Aorta (tissue), 5 donors: ENCODE results near the gene RFTN1. TPM values are rescaled to one million over a fixed set of nuclear protein-coding genes. Genes with fewer than 3 reads are reported as not detected.

ENCODE experiments used
- ATAC-seq: fragments of 200-7000 bp; cut with Tn5 transposase; one replicate; pipeline ENCODE4 v1.9.1; 2022; ENCODE audit warnings: moderate library complexity; ENCODE audit not compliant: low FRiP score
- DNase-seq, 2 donors: peaks; one replicate each; pipeline ENCODE4 v3.0.0-alpha.2; 2020
- H3K27ac ChIP-seq, 2 donors: one replicate each; pipeline ENCODE4 v1.5.1; 2013; ENCODE audit warnings: low read length in 2 of 2, mild to moderate bottlenecking in 2 of 2, moderate library complexity in 2 of 2, control low read depth in 1 of 2, inconsistent platforms in 1 of 2, low read depth in 1 of 2
- H3K27me3 ChIP-seq, 2 donors: one replicate each; pipeline ENCODE4 v1.6.1; 2013; ENCODE audit warnings: control low read depth in 1 of 2, low read length in 1 of 2, mild to moderate bottlenecking in 1 of 2, moderate library complexity in 1 of 2; ENCODE audit not compliant: insufficient read depth in 2 of 2, control insufficient read depth in 1 of 2
- H3K36me3 ChIP-seq, 2 donors: one replicate each; pipeline ENCODE4 v1.6.1; 2013; ENCODE audit warnings: control low read depth in 1 of 2, low read length in 1 of 2, mild to moderate bottlenecking in 1 of 2; ENCODE audit not compliant: insufficient read depth in 2 of 2, control insufficient read depth in 1 of 2
- H3K4me1 ChIP-seq, 2 donors: one replicate each; pipeline ENCODE4 v1.6.1; 2013; ENCODE audit warnings: low read length in 2 of 2, control low read depth in 1 of 2, mild to moderate bottlenecking in 1 of 2, moderate library complexity in 1 of 2; ENCODE audit not compliant: insufficient read depth in 2 of 2, control insufficient read depth in 1 of 2
- H3K4me3 ChIP-seq, 2 donors: one replicate each; pipeline ENCODE4 v1.5.1; 2013; ENCODE audit warnings: low read length in 2 of 2, control low read depth in 1 of 2, mild to moderate bottlenecking in 1 of 2
- H3K9me3 ChIP-seq: one replicate; pipeline ENCODE4 v1.6.1; 2013; ENCODE audit warnings: mild to moderate bottlenecking, low read length; ENCODE audit not compliant: control insufficient read depth
- WGBS, 2 donors: extraction: QIAGEN DNeasy Blood & Tissue Kit; methylation state at CpG; one replicate each; pipeline ENCODE4 v1.1.7; 2013; 5-methylcytosine and 5-hydroxymethylcytosine counted together
- intact Hi-C, 2 donors: fragments of 100-400 bp; cut with DNase I; formaldehyde crosslinking; loops; one replicate each; pipeline versions ENCODE4 v1.14.2 to v1.15.0; 2022
- polyA plus RNA-seq, 2 donors: library from polyadenylated mRNA; stranded (reverse); fragments of 200-250 nt; gene quantifications; one replicate each; pipeline ENCODE4 v1.2.3, GENCODE V29; 2013
- total RNA-seq, 2 donors: library from RNA; stranded (reverse); fragmentation: NEBNext Ultra II Directional; extraction: Animal tissue kit (Norgen Biotek cat#: 25700); gene quantifications; one replicate each; pipeline ENCODE4 v1.2.1, GENCODE V29; 2021
- donor health status: healthy with polysubstance abuse.
- donor health status: Bipolar disorder and iron deficiency.
- donor health status: DM: no; HTN: no; CAD: no.
- donor health status: DM: no; HTN: no; CAD: no.
- donor health status: DM: yes; HTN: yes; CAD: no.

RFTN1 gene
- total and polyA plus RNA-seq, 4 donors, result 12.7 to 119 (median 59.4) TPM

DNA sequence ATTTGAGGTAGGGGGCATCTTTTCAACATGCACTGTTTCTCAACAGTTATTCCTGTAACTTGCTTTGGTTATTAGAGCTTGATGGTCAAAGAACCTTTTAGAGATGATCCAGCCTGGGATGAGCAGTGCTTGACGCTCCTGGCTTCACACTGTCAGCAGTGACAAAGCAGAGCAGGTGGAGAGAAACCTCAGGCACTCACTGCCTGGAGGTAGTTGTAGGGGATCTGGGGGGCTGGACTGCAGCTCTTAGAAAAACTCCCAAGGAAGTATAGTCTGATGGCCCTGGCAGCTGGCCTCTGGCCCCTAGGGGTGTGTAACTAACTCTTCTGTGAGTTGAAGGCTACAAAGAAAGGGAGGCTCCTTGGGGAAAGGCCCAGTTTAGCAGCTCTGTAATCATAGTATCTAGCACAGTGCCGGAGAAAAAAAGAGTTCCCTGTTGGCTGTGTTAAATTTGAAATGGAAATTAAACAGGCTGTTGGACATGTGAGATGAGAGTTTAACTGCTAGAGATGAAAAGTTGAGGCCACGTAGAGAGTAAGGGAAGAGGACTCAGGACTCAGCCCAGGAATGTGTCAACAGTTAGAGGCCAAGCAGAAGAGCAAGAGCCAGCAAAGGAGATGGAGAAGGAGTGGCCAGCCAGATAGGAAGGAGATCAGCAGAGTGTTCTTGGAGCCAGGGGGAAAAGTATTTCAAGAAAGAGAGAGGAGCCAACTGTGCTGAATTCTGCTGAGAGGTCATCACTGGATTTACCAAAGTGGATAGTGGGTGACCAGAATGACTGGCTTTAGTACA lies 234.3 kb downstream of the RFTN1 start:
- H3K9me3 ChIP-seq, result no peaks in the 10 kb centered on the region
- no peaks in the 10 kb centered on the region for H3K4me1 ChIP-seq
- DNase-seq (no peak), ATAC-seq (peak; percentile 26)
- intact Hi-C loops, result no loop called here
- H3K36me3 ChIP-seq, result peaks cover 0 to 2% of the 10 kb centered on the region in 2 donors
- no peak overlapping the region for H3K4me3 ChIP-seq
- no peak overlapping the region for H3K27ac ChIP-seq
- 86 to 87% methylated on average over 3 of the region's 3 CpGs for WGBS, 2 donors
- no peaks in the 10 kb centered on the region for H3K27me3 ChIP-seq

DNA sequence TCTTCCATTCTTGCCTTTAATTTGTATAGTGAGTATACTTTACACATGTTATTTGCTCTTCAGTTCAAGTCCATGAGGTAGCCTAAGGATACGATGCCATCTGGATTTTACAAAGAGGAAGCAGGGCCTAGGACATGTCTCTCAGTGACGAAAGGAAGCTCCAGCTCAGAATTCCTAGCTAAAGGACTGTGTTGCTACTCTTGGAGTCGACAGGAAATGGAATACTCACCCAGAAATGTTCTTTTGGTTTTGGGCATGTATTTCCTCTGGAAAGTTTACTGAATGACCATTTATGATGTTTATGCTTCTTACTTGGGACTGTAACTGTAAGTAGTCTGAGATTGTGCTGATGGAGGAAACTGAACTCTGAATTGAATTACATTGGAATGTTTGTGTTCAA lies 236.0 kb downstream of the RFTN1 start:
- Histone ChIP-seq H3K9me3 (no peaks in the 10 kb centered on the region), H3K27me3 (no peaks in the 10 kb centered on the region), H3K27ac (no peak overlapping the region), H3K4me3 (no peak overlapping the region), H3K36me3 (peaks cover 0 to 2% of the 10 kb centered on the region in 2 donors), H3K4me1 (no peaks in the 10 kb centered on the region)
- WGBS, 2 donors, result 87 to 88% methylated on average over 3 of the region's 3 CpGs
- ATAC-seq (no peak), DNase-seq (no peak)
- intact Hi-C loops, result no loop called here

DNA sequence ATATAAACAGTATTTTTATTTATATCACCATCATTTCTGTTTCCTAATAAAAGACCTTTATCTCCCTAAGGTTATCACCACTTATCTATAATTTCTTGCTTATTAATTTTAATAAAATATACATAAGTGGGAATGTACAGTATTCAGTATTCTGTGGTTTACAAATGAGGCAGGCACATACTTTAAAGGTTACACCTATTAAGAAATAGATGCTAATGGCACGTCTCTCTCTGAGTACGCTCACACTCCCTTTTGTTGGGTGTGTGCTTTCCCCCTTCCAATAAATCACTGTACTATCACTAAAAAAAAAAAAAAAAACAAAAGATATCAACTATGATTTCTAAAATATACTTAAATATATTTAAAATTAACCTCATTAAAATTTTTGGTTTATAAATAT lies 239.6 kb downstream of the RFTN1 start:
- H3K9me3 ChIP-seq, result no peaks in the 10 kb centered on the region
- intact Hi-C loops, result no loop called here
- DNase-seq (no peak), ATAC-seq (no peak)
- H3K27ac ChIP-seq, result no peak overlapping the region
- WGBS, 2 donors, result 91 to 96% methylated on average over 2 of the region's 2 CpGs
- H3K4me1 ChIP-seq, result no peaks in the 10 kb centered on the region
- no peaks in the 10 kb centered on the region for H3K36me3 ChIP-seq
- no peak overlapping the region for H3K4me3 ChIP-seq
- no peaks in the 10 kb centered on the region for H3K27me3 ChIP-seq

DNA sequence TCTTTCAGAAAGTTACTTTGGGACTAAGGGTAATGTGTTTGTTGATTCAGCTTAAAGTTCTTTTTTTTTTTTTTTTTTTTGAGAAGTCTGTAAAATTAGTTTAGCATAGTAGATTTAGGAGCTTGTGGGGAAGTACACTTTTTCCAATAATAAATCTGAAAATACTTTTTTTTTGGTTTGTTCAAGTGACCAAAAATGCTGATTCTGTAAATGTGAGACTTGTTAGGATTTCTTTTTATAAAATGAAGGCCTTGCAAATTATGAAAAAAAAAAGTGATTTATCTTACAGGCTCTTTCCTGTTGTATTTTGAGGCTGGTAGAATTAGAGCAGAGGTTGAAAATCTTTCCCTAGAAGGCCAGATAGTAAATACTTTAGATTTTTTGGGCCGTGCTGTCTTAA lies 240.9 kb downstream of the RFTN1 start:
- Histone ChIP-seq H3K4me3 (no peak overlapping the region), H3K36me3 (no peaks in the 10 kb centered on the region), H3K4me1 (no peaks in the 10 kb centered on the region), H3K27ac (no peak overlapping the region), H3K27me3 (no peaks in the 10 kb centered on the region), H3K9me3 (no peaks in the 10 kb centered on the region)
- ATAC-seq, result no peak
- intact Hi-C loops, result no loop called here
- DNase-seq, result no peak
- 79 to 84% methylated on average over 1 of the region's 1 CpG for WGBS, 2 donors

DNA sequence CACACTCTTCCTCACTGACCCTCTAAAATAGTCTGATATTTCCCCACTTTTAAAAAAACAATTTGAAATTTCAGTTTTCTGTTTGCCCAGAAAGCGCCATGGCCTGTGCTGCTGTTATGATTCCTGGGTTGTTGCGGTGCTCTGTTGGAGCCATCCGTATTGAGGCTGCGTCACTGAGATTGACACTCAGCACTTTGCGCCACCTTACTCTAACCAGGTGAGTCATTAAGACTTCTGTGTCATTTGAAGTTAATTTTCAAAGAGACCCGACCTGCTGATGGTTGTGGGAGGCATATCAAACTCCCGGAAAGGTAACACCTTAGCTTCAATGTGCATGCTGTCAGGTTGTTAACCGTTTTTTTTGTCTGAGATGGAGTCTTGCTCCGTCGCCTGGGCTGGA lies 242.6 kb downstream of the RFTN1 start:
- no peaks in the 10 kb centered on the region for H3K36me3 ChIP-seq

DNA sequence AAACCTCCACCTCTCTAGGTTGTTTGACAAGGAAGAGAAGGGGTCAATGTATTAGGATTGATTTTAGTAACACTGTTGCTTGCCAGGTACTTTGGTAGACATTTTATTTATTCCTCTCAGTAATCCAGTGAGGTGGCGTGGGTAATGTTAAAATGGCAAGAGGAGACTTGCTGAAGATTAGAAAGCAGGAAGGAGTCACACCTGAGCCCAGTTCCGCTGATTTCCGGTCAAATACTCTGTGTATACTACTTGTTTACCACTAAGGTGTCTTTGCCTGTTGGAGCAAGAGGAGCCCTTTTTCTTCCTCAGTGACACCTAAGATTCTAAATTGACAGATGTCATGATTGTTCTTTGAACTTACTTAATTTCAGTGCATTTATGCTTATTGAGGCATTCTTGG lies 246.8 kb downstream of the RFTN1 start:
- 83 to 87% methylated on average over 3 of the region's 3 CpGs for WGBS, 2 donors
- no peak for DNase-seq
- intact Hi-C loops, result loop anchor here (5.0 kb wide), 1 partner anchor 286 kb away; no protein-coding TSS in a partner anchor

More for the DNA sequence above, 242.6 kb downstream of the RFTN1 start:
- DNase-seq, result no peak
- peaks cover 0 to under 1% of the 10 kb centered on the region in 2 donors for H3K4me1 ChIP-seq
- WGBS, 2 donors, result 94 to 96% methylated on average over 10 of the region's 10 CpGs
- intact Hi-C loops, result no loop called here
- H3K27ac ChIP-seq, result no peak overlapping the region
- H3K27me3 ChIP-seq, result no peaks in the 10 kb centered on the region
- H3K4me3 ChIP-seq, result no peak overlapping the region
- no peak for ATAC-seq
- H3K9me3 ChIP-seq, result no peaks in the 10 kb centered on the region

More for the DNA sequence above, 246.8 kb downstream of the RFTN1 start:
- no peak overlapping the region for H3K27ac ChIP-seq
- ATAC-seq, result no peak
- H3K4me1 ChIP-seq, result peaks cover 0 to 6% of the 10 kb centered on the region in 2 donors
- no peaks in the 10 kb centered on the region for H3K9me3 ChIP-seq
- H3K36me3 ChIP-seq, result no peaks in the 10 kb centered on the region
- H3K27me3 ChIP-seq, result no peaks in the 10 kb centered on the region
- H3K4me3 ChIP-seq, result no peak overlapping the region

Other genes starting within 250 kb of the RFTN1 start
- 10 to 100 TPM; 19.7 to 31.0 TPM for gene DPH3, start 248.8 kb downstream of the RFTN1 start, total RNA-seq
- gene DPH3, start 248.8 kb downstream of the RFTN1 start, polyA plus RNA-seq, result 10 to 100 TPM; 14.0 to 49.6 TPM
- 10 to 100 TPM in 1 of 2 donors, 1 to 10 TPM in 1; 7.4 to 10.3 TPM for gene OXNAD1, start 248.5 kb downstream of the RFTN1 start, total RNA-seq
- gene OXNAD1, start 248.5 kb downstream of the RFTN1 start, polyA plus RNA-seq, result 1 to 10 TPM; 2.4 to 3.8 TPM
- gene DAZL, start 91.7 kb upstream of the RFTN1 start, total RNA-seq, result not detected
- gene DAZL, start 91.7 kb upstream of the RFTN1 start, polyA plus RNA-seq, result not detected